Astrocyte of the spinal cord (primary cell): Measurements from ENCODE around the gene GAB1.

Experiments
- DNase-seq: peaks from one replicate; pipeline ENCODE4 v3.0.0; 2011; ENCODE audit warnings: low read depth, low spot score
- H3K4me3 ChIP-seq: 2 replicates; pipeline ENCODE4 v1.5.1; 2011; ENCODE audit warnings: low read depth, mild to moderate bottlenecking, low read length, moderate library complexity
- in situ Hi-C: cut with HindIII; loops from 2 replicates; pipeline ENCODE4 v1.10.0; 2017; ENCODE audit warnings: low sequenced_read_pairs
- TF ChIP-seq, protein P1 (sequence below): IDR thresholded peaks from 2 replicates; pipeline ENCODE4 v1.5.1; 2012; ENCODE audit warnings: low read depth, mild to moderate bottlenecking, low read length, inconsistent platforms

The GAB1 gene

DNA sequence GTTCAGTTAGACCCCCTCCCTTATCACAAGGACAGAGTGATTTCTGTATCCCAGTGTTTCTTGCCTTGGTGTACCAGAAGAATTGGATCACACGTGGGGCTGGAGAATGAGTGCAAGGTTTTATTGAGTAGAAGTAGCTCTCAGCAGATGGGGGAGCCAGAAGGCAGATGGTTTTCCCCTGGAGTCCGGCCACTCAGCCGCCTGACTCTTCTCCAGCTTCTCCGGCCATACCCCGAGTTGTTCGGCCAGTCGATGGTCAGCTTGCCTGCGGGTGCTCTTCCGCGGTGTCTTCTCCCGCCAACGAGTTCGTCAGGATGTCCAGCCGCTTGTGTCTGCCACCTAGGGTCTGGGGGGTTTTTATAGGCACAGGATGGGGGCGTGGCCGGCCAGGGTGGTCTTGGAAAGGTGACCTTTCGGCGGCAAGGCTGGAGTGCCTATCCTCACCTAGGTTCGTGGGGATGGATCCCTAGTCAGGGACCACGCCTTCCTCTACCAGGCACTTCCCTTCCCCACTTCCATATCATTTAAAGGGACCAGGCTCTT is 14.5 kb downstream of the GAB1 start:
- in situ Hi-C loops, result no loop called here
- no peak for DNase-seq
- TF ChIP-seq, protein P1, sequence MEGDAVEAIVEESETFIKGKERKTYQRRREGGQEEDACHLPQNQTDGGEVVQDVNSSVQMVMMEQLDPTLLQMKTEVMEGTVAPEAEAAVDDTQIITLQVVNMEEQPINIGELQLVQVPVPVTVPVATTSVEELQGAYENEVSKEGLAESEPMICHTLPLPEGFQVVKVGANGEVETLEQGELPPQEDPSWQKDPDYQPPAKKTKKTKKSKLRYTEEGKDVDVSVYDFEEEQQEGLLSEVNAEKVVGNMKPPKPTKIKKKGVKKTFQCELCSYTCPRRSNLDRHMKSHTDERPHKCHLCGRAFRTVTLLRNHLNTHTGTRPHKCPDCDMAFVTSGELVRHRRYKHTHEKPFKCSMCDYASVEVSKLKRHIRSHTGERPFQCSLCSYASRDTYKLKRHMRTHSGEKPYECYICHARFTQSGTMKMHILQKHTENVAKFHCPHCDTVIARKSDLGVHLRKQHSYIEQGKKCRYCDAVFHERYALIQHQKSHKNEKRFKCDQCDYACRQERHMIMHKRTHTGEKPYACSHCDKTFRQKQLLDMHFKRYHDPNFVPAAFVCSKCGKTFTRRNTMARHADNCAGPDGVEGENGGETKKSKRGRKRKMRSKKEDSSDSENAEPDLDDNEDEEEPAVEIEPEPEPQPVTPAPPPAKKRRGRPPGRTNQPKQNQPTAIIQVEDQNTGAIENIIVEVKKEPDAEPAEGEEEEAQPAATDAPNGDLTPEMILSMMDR, result no peak
- no peak overlapping the region for H3K4me3 ChIP-seq

DNA sequence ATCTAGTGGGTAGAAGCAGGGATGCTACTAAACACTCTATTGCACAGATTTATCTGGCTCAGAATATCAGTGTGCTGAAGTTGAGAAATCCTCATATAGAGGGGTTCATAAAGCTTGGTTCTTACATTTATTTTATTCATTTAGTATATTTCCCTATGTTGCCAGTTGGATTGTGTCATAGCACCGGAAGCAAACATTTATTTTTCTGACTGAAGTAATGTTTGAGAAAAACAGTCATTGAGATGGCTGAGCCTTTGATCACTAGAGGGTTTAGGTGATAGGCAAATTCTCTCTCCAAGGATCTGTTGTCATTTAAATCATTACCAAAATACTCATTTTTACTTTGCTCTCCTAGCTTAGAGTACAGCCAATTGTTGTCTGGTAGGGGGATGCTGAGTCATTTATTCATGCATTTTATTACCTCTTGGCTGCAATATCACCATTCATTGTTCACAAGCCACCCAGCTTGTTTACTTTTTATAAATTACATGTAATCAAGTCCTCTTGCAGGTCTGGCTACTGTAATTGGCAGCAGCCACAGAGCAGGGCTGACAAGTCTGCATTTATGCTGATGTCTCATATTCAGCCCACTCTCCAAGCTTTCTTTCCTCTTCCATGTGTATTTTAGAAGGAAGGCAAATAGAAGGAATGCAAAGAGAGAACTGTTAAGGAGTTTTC is 15.2 kb downstream of the GAB1 start:
- TF ChIP-seq, protein P1, result no peak
- in situ Hi-C loops, result no loop called here
- DNase-seq, result peak; percentile 24
- no peak overlapping the region for H3K4me3 ChIP-seq

DNA sequence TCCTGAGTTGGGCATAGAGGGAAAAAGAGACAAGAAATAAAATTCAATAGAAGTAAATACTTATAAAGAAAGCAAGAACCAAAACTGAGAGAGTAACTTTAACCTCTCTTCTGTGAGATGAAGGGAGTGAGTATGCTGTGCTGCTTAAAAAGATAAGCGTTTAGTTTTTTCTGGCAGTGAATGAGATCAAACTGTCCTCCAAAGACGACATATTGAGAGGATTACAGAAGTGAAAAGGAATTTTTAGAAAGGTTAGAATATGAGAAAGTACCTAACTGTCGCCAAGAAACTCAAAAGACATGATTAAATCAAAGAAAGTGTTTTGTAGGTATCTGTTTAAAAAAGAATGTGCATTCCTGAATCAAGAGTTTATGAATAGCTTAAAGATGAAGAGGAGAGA is 16.0 kb downstream of the GAB1 start:
- TF ChIP-seq, protein P1, result no peak
- in situ Hi-C loops, result no loop called here
- no peak overlapping the region for H3K4me3 ChIP-seq
- DNase-seq, result no peak

- no peak for DNase-seq
- in situ Hi-C loops, result no loop called here
- H3K4me3 ChIP-seq, result no peak overlapping the region
- TF ChIP-seq, protein P1, result no peak
Observed at GRCh38 chr4:143353797-143354196, 17.1 kb downstream of the GAB1 start.

DNA sequence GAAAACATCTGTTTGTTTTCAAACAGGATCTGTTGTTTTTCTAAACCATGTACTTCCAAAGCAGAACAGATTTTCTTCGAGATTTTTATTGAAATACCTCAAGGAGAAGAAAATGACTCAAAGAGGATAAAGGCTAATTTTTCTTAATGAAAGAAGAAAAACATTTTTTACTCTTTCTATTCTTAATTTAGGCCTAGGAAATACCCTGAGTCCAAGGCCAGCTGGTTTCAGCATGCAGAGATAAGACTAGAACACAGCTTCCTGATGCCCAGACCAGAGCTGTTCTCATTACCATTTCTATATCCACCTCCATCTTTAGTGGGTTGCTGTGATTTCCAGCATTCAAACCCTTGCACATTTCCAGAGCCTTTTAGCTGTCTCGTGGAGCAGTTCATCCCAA is 18.3 kb downstream of the GAB1 start:
- TF ChIP-seq, protein P1, result no peak
- no peak overlapping the region for H3K4me3 ChIP-seq
- DNase-seq, result no peak
- in situ Hi-C loops, result no loop called here

DNA sequence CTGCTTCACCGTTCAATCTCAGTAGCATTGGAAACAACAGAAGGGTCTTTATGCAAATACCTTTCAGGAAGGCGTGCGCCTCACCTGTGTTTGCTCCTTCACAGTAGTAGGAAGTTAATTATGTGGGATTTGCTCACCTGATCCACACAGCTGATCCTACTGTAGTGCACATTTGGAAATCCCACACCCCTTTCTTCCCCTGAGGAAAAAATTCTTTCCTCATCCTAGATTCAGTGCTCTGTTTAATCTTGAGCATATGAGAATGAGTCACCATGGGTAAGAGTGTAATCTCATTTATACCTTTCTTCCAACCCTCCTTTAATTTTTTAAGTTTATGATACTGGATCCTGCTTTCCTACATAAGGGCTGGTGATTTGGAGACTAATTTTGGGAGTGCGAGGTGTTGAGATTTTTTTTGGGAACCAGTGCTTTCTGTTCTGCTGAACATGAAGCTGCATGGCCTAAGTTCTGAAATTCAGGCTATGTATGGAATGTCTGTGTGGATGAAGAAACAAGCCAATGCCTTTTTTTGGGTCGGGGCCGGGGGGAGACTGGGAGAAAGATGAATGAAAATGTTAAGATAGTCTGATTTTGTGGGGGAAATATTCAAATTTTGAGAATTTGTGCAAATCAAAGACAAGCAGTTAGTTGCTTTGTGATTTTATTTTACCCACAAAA is 19.0 kb downstream of the GAB1 start:
- H3K4me3 ChIP-seq, result no peak overlapping the region
- TF ChIP-seq, protein P1, result no peak
- in situ Hi-C loops, result no loop called here
- DNase-seq, result no peak
